ENCODE measurements around the gene AOX1.
A peak's percentile ranks its signal among the peaks of the same experiment; 100 is the strongest.

Gene AOX1

DNA sequence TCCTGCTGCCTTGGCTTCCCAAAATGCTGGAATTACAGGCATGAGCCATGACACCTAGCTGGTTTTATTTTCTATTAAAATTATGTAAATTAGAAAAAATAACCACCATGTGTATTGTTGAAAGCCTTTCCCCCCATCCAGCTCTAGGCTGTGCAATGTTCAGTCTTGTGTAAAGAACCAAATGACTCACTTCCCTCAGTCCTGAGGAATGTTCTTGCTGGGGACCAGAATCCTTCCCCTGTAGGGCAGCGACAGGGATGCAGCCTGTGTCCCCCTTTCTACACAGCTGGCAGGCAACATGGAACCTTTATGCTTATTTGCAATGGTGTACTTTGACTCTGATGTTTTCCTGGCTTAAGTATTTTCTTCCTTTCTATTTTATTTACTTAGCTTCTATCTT lies 29.4 kb downstream of the AOX1 start:
- no peaks in the 10 kb centered on the region for H3K36me3 ChIP-seq

DNA sequence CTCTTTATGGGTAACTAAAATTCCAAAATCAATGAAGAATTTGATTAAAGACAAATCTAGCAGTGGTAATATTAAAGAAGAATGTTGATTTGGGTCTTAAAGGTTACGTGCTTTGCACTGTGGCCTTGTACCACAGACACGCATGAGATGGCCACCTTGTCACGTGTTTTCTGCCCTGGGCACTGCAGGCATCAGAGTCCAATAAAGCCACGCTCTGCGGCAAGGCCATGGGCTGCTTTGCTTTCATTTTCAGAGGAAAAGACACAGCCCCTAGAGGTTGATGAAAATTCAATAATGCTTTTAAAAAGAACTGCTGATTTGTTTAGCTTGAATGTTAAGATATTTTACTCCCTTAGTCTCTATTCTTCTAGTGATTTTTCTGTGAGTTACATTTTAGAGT lies 30.4 kb downstream of the AOX1 start:
- no peak for TF ChIP-seq Cebpa-rat (IDR thresholded peaks at IDR 0.05)
- 0 out of 2 replicates have a peak overlapping the region, but pooled peaks have one; percentile 11 for H3K4me2 ChIP-seq
- no peak overlapping the region for H3K27ac ChIP-seq
- no peaks in the 10 kb centered on the region for H3K36me3 ChIP-seq
- peaks cover 29% of the 10 kb centered on the region for H3K4me1 ChIP-seq
- H3K9ac ChIP-seq, result no peak overlapping the region
- no peaks in the 10 kb centered on the region for H4K20me1 ChIP-seq
- no peaks in the 10 kb centered on the region for H3K9me3 ChIP-seq
- no peak overlapping the region for H3K4me3 ChIP-seq
- no peaks in the 10 kb centered on the region for H3K27me3 ChIP-seq

More for the DNA sequence above, 29.4 kb downstream of the AOX1 start:
- H3K27me3 ChIP-seq, result no peaks in the 10 kb centered on the region
- no peak overlapping the region for H3K9ac ChIP-seq
- no peak overlapping the region for H3K4me3 ChIP-seq
- peaks cover 29% of the 10 kb centered on the region for H3K4me1 ChIP-seq
- no peak overlapping the region for H3K4me2 ChIP-seq
- H3K9me3 ChIP-seq, result no peaks in the 10 kb centered on the region
- H3K27ac ChIP-seq, result no peak overlapping the region
- H4K20me1 ChIP-seq, result no peaks in the 10 kb centered on the region
- no peak for TF ChIP-seq Cebpa-rat (IDR thresholded peaks at IDR 0.05)

DNA sequence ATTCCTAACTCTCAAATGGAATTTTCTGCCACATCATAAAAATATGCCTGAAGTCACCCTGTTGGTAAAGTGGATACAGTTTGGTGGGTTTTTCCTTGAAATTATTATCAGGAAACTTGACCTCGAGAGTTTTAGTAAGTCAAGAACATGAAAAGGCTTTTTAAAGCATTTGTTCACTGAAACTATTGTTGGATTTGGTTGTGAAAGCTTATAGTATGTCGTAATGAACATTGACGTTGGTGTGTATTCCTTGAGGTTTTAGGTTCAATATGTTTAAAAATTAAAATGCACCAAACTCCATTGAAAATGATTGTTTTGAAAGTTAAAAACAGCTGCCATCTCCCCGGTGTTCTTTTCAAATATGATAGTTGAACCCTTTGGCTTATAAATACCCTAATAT lies 30.8 kb downstream of the AOX1 start:
- no peak overlapping the region for H3K9ac ChIP-seq
- TF ChIP-seq Cebpa-rat (IDR thresholded peaks at IDR 0.05), result no peak
- no peak overlapping the region for H3K4me3 ChIP-seq
- peaks cover 29% of the 10 kb centered on the region for H3K4me1 ChIP-seq
- H3K27ac ChIP-seq, result no peak overlapping the region
- H4K20me1 ChIP-seq, result no peaks in the 10 kb centered on the region
- no peaks in the 10 kb centered on the region for H3K36me3 ChIP-seq
- H3K27me3 ChIP-seq, result no peaks in the 10 kb centered on the region
- H3K9me3 ChIP-seq, result no peaks in the 10 kb centered on the region
- H3K4me2 ChIP-seq, result 0 out of 2 replicates have a peak overlapping the region, but pooled peaks have one; percentile 11

DNA sequence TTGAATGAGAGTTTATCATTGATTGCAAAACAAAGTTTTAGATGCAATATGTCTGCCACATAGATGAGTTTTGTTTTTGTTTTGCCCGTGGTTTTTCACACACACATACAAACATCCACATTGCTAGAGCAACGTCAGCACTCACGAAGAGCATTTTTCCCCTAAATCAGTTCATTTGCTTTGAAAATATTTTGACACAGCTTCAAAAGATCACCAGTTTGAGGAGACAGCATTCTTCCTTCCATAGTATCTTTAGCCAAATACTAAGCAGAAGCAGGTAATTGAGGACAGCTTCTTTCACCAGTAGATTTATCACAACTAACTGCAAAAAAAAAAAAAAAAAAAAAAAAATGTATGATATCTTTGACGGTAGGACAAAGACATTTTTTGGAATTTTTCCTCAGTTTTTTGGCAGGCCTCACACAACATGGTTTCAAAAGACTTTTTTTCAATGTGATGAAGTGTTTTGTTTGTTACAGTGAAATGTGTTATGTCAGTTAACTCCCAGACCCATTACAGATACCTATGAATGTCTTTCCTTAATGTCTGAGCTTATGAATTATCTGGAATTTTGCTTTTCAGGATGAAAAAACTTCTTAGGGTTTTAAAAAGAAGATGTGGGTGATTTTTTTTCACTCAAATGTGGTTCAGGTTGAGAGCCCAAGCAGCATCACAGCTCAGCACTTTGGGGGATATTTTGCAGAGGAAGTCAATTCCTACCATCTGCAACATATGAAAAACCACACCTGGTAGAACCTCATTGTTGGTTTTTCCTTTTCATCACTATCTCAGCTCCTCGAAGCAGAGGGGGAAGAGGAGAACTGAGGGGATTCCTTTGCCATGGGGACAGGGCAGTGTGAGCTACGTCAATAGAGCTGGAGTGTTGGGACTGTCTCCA lies 31.6 kb downstream of the AOX1 start:
- no peaks in the 10 kb centered on the region for H3K27me3 ChIP-seq
- H3K27ac ChIP-seq, result no peak overlapping the region
- no peak for TF ChIP-seq Cebpa-rat (IDR thresholded peaks at IDR 0.05)
- H4K20me1 ChIP-seq, result no peaks in the 10 kb centered on the region
- H3K9me3 ChIP-seq, result no peaks in the 10 kb centered on the region
- no peaks in the 10 kb centered on the region for H3K36me3 ChIP-seq
- H3K4me2 ChIP-seq, result peak overlapping the region; percentile 18; the same call in 1 of the 2 replicates
- H3K4me3 ChIP-seq, result no peak overlapping the region
- H3K4me1 ChIP-seq, result peaks cover 29% of the 10 kb centered on the region
- no peak overlapping the region for H3K9ac ChIP-seq

DNA sequence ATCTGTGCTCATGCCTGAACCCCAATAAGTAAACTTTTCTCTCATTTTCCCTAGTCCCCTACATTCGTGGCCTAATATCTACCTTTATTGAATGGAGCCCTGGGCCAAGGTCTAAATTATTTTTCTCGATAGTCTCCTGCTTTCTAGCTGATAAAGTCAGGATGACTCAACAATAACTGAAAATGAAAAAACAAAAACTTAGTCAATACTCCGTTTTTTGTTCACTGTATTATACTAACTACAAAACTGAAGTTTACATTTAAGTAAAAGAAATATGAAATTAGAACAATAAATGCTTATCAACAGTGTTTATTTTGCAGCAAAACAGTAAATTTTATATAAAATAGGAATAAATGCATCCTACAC lies 32.2 kb downstream of the AOX1 start:
- Histone ChIP-seq H3K36me3 (no peaks in the 10 kb centered on the region), H3K4me1 (peaks cover 29% of the 10 kb centered on the region), H3K27ac (no peak overlapping the region), H3K4me3 (no peak overlapping the region), H3K9ac (no peak overlapping the region), H4K20me1 (no peaks in the 10 kb centered on the region), H3K4me2 (peak overlapping the region; percentile 18; the same call in 1 of the 2 replicates), H3K9me3 (no peaks in the 10 kb centered on the region), H3K27me3 (no peaks in the 10 kb centered on the region)
- no peak for TF ChIP-seq Cebpa-rat (IDR thresholded peaks at IDR 0.05)

DNA sequence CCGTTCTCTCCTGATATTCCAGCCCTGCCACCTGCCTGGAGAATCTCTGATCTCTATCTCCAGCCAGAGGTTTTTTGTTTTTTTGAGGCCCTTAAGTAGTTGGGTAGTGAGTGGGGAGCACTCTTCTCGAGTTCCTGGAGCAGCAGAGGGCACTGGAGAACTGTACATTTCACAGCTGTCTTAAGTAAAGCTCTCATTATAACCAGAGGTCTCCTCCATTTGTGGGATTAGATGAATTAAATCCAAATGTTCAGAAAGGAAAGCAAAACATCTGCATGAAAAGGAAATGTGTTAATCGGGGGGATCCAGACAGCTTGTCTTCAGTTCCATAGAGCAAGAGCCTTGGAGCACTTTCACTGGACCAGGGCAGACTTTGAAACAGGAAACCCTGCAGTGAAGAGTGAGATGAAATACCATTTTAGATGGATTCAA lies 32.8 kb downstream of the AOX1 start:
- no peak for TF ChIP-seq Cebpa-rat (IDR thresholded peaks at IDR 0.05)
- Histone ChIP-seq H3K4me2 (0 out of 2 replicates have a peak overlapping the region, but pooled peaks have one; percentile 4), H3K9ac (no peak overlapping the region), H3K4me3 (no peak overlapping the region), H3K9me3 (no peaks in the 10 kb centered on the region), H3K27me3 (no peaks in the 10 kb centered on the region), H3K4me1 (peaks cover 29% of the 10 kb centered on the region), H3K27ac (no peak overlapping the region), H3K36me3 (no peaks in the 10 kb centered on the region), H4K20me1 (no peaks in the 10 kb centered on the region)

DNA sequence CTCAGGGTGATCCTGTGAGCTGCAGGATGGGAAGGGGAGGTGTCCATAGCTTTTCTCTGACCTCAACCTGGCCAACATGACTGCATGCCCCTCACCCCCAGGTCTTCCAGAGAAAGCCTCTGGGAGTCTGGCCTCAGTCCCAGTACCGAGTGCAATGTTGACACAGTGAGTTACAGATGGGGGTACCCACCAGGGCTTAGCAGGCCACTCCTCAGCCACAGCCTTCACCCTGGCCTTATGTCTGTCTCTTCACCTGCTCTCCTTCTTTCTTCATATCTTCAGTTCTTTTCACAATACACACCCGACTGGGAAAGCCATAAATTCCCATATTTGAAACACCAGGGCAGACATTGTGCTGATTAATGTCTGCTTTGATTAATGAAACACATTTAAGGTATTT lies 33.5 kb downstream of the AOX1 start:
- Histone ChIP-seq H3K9me3 (no peaks in the 10 kb centered on the region), H3K4me1 (peaks cover 29% of the 10 kb centered on the region), H3K4me2 (0 out of 2 replicates have a peak overlapping the region, but pooled peaks have one; percentile 4), H3K36me3 (no peaks in the 10 kb centered on the region), H3K27me3 (no peaks in the 10 kb centered on the region), H3K4me3 (no peak overlapping the region), H3K9ac (no peak overlapping the region), H4K20me1 (no peaks in the 10 kb centered on the region), H3K27ac (no peak overlapping the region)
- no peak for TF ChIP-seq Cebpa-rat (IDR thresholded peaks at IDR 0.05)

DNA sequence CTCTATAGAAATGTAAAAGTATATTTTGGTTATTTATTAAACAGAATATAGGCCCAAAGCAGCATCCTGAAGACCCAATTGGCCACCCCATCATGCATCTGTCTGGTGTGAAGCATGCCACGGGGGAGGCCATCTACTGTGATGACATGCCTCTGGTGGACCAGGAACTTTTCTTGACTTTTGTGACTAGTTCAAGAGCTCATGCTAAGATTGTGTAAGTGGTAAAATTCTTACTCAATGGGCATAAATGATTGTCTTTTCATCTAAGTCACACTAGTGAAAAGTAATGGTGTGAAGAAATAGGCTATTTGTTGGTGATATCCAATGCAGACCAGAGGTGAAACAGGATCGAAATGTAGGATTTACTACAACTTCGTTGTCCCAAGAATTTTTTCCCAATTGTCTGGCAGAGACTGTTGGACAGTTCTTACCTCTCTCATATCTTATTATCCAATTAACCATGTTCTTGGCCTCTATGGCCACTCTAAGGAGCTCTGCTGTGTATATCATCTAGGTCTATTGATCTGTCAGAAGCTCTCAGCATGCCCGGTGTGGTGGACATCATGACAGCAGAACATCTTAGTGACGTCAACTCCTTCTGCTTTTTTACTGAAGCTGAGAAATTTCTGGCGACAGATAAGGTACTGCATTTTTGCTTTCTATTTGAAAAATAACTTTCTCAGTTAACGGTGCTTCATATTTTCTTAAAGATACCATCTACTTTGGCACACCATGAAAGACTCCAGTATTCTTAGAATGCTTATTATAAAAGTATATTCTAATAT lies 35.0 kb downstream of the AOX1 start:
- H3K27ac ChIP-seq, result no peak overlapping the region
- H3K27me3 ChIP-seq, result no peaks in the 10 kb centered on the region

DNA sequence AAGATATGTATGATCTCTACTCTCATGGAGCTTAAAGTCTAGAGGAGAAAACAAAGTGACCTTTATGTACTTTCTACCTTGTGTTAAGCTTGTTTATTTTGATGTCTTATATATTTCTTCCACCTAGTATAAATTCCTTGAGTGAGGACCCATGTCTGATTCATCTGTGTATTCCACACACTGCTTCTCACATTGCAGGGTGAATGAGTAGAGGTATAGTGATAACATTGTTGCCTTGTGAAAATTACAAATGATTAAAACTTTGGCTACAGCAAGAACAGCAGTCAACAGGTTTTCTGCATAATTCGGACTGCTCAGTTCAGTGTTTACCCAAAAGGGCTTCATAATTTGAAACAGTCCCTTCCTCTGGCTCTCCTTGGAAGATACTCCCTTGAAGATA lies 36.3 kb downstream of the AOX1 start:
- Histone ChIP-seq H3K27ac (no peak overlapping the region), H3K4me1 (peaks cover 19% of the 10 kb centered on the region), H3K4me2 (no peak overlapping the region), H3K9me3 (no peaks in the 10 kb centered on the region), H3K36me3 (no peaks in the 10 kb centered on the region), H4K20me1 (no peaks in the 10 kb centered on the region), H3K9ac (no peak overlapping the region), H3K27me3 (no peaks in the 10 kb centered on the region), H3K4me3 (no peak overlapping the region)
- no peak for TF ChIP-seq Cebpa-rat (IDR thresholded peaks at IDR 0.05)

More for the DNA sequence above, 35.0 kb downstream of the AOX1 start:
- H3K4me2 ChIP-seq, result no peak overlapping the region
- no peak overlapping the region for H3K9ac ChIP-seq
- H3K9me3 ChIP-seq, result no peaks in the 10 kb centered on the region
- no peaks in the 10 kb centered on the region for H4K20me1 ChIP-seq
- no peak for TF ChIP-seq Cebpa-rat (IDR thresholded peaks at IDR 0.05)
- no peaks in the 10 kb centered on the region for H3K36me3 ChIP-seq
- H3K4me1 ChIP-seq, result peaks cover 21% of the 10 kb centered on the region
- H3K4me3 ChIP-seq, result no peak overlapping the region

DNA sequence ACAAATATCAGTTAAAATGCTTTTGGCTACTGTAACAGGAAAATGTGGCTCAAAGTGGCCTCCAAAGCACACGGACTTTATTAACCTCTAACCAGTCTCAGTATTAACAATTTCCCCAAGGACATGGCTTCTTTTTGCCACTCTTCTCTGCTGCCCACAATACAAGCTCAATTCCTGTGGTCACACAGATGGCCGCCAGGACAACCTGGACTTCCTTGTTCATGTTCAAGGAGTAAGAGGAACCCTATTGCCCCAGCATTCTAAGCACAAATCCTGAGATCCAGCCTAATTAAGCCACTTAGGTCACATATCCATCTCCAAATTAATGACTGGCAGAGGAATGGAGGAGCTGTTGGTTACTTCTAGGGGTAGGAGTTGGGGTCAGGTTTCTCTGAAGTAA lies 38.2 kb downstream of the AOX1 start:
- Histone ChIP-seq H3K27ac (no peak overlapping the region), H3K4me2 (no peak overlapping the region), H3K9ac (no peak overlapping the region), H3K27me3 (no peaks in the 10 kb centered on the region), H3K36me3 (no peaks in the 10 kb centered on the region), H3K9me3 (no peaks in the 10 kb centered on the region), H3K4me3 (no peak overlapping the region), H4K20me1 (no peaks in the 10 kb centered on the region), H3K4me1 (peaks cover 12% of the 10 kb centered on the region)
- TF ChIP-seq Cebpa-rat (IDR thresholded peaks at IDR 0.05), result no peak
